Activated CD8-positive, alpha-beta memory T cell treated with anti-CD3 and anti-CD28 coated beads, Interleukin-2, amount 50 U/mL, for 24 hours (primary cell): ENCODE results near the gene SMAD2.

Source experiments
- DNase-seq: peaks from one replicate; pipeline ENCODE4 v3.0.0-alpha.2; 2020; ENCODE audit errors: extremely low read depth

SMAD2 gene

GRCh38 chr18:47898055-47898454, 32.4 kb downstream of the SMAD2 start:
- no peak for DNase-seq

DNA sequence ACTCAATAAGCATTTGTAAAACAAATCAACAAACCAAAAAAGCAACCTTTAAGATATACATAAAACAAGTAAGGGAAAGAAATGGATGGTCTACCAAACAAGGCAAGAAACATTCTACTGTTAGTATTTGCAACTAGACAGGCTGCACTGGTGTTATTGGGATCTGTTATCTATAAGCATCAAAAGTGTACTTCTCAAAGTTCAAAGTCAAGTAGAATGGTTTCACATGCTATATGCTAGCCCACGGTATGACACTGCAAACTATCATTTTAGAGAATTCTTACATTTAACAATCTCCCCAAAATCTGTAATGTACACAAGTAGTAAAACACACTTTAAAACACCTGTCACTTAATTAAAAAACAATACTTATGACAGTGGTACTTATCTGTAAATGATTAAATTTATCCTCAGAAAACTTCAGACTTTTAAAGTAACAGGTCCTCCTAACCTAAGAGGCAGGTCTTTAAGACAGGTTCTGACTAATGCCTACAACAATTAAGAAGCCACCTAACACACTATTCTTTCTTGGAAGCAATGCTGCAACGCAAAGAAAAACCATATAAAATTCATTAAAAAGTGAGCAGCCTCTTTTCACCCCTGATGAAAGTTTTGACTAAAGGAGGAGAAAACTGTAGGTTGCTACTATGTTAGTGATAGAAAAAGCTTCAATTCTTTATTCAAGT, 34.8 kb downstream of the SMAD2 start:
- DNase-seq = no peak

DNA sequence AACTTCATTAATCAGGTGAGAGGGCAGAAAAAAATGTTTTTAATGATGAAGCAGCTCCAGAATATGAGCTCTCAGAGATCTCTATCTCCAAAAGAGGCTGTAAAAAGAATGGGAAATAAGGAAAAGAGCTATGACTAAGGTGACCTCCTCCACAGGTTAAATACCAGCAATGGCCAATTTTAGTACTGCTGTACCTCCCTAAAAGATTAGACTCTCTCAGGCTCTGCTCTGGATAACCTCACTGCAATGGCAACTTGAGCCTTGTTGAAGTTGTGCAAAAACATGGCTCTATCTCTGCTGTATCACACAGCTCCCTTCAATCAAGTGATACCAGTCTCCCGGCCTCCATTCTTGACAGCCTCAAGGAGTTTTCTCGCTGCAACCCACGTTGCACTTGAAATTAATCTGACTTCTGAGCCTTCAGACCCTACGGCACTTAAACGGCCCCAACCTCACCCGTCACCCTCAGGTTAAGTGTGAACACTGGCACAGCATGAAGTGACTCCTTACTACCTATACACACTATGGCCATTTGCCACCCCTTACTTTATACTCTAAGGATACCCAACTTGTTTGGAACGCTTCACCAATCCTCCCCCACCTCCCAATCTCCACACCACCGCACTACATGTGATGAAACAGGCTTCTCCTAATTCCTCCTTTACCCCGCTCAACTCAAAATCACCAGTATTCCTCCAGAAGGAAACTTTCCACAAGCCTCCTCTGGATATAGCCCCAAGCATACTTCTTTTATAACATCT, 36.3 kb downstream of the SMAD2 start:
- DNase-seq = no peak

GRCh38 chr18:47893047-47893446, 37.4 kb downstream of the SMAD2 start:
- no peak for DNase-seq

- DNase-seq = no peak
Observed at GRCh38 chr18:47888156-47888555, 42.3 kb downstream of the SMAD2 start.

GRCh38 chr18:47887227-47887626, 43.2 kb downstream of the SMAD2 start:
- DNase-seq = no peak

GRCh38 chr18:47883771-47884413, 46.6 kb downstream of the SMAD2 start:
- no peak for DNase-seq

- no peak for DNase-seq
Observed at GRCh38 chr18:47882641-47883040, 47.8 kb downstream of the SMAD2 start.

- DNase-seq = no peak
Observed at GRCh38 chr18:47881752-47882455, 48.6 kb downstream of the SMAD2 start.

GRCh38 chr18:47881042-47881441, 49.4 kb downstream of the SMAD2 start:
- DNase-seq = no peak

GRCh38 chr18:47877892-47878291, 52.6 kb downstream of the SMAD2 start:
- DNase-seq = no peak

GRCh38 chr18:47876813-47877212, 53.6 kb downstream of the SMAD2 start:
- no peak for DNase-seq

DNA sequence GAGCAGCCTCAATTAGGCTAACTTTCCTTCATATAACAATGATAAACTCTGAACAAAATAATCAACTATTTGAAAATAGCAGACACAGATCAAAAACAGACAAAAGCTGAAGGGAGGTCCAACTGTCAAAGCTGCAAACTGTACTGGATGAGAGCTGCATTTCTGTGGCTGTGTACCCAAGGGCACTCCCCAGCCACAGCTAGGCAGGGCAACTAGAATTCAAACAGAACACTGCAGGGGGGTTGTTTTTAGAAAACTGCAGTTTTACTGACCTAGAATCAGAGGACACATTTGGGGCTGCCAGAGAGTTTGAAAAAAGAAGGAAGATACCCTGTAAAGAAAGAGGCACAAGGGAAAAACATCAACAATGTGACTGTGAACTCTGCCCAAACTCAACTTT, 56.8 kb downstream of the SMAD2 start:
- DNase-seq = no peak

DNA sequence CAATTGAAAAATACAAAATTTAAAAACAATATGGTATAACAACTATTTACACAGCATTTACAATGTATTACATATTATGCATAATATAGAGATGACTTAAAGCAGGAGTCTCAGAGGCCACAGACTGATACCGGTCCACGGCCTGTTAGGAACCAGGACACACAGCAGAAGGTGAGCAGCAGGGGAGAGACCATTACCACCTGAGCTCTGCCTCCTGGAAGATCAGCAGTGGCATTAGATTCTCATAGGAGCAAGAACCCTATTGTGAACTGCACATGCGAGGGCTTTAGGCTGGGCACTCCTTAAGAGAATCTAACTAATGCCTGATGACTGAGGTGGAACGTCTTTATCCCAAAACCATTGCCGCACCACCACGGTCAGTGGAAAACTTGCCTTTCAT, 58.0 kb downstream of the SMAD2 start:
- no peak for DNase-seq

DNA sequence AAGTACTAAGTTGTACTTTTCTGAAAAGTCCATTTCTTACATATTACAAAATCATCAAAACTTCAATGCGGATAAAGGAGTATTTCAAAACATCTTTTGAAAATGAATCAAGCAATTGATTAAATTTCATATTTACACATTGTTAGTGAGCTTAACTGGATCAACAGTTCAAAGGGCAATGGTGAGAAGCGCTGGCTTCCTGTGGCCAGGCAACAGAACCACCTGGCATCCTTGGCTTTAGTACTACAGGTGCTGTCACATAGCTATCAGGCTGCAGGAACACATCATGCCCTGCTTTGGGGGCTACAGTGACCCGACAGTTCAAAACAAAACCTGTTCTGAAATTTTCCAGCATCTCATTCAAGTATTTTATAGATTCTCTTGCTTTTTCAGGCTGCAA, 59.2 kb downstream of the SMAD2 start:
- no peak for DNase-seq

GRCh38 chr18:47870605-47871004, 59.9 kb downstream of the SMAD2 start:
- DNase-seq = no peak

GRCh38 chr18:47868744-47869143, 61.7 kb downstream of the SMAD2 start:
- DNase-seq = no peak

DNA sequence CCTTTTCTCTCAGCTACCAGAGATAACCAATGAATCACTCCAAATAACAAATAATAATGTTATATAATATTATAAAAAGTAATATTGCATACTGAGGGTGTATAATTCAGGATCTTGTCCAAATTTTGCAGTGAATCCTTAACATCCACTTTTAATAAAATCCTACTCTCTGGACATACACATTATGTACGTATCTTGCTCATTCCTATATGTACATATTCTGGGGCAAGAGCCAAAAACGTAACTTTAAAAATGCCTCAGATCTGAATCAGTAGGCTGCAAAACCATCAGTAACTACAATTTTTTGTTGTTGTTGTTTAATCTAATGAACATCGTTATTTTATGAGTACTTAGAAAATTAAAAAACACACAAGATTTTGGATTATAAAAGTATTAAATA, 65.3 kb downstream of the SMAD2 start:
- no peak for DNase-seq

DNA sequence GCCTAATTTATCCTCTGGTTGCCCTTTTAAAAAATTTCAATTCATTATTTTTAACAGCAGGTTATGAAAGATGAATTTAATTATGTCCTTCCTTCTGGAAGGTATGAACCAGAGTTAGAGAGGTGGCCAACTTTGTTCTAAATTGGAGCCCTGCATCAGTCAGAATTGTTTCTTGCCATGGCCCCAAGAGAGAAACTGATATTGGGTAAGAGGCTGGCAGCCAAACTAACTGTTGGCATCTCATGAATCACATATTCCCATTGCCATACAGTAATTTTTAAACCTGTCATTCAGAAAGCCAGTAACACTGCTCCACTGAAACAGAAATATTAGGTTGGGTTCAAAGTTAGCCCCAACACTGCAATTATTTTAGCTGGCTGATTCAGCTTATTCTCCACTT, 67.4 kb downstream of the SMAD2 start:
- no peak for DNase-seq

GRCh38 chr18:47858607-47859006, 71.9 kb downstream of the SMAD2 start:
- DNase-seq = no peak

GRCh38 chr18:47847635-47848034, 82.8 kb downstream of the SMAD2 start:
- DNase-seq = no peak

GRCh38 chr18:47846431-47846830, 84.0 kb downstream of the SMAD2 start:
- DNase-seq = no peak
